GM23338 (cell line): Measurements from ENCODE around the gene ATG7. TPM values are rescaled to one million over a fixed set of nuclear protein-coding genes. Genes with fewer than 3 reads are reported as not detected.

Experiments used
- ATAC-seq: fragments of 200-7000 bp; cut with Tn5 transposase; 3 replicates; pipeline ENCODE4 v1.9.1; 2020
- DNase-seq: peaks from one replicate; pipeline ENCODE4 v3.0.0-alpha.2; 2015; ENCODE audit warnings: low spot score
- H2AFZ ChIP-seq: fragments of 200-600 bp; sonication (generic); 2 replicates; pipeline ENCODE4 v1.8.0; 2016; ENCODE audit warnings: antibody characterized with exemption, mild to moderate bottlenecking, moderate library complexity
- H3F3A ChIP-seq: fragments of 200-600 bp; sonication (generic); replicated peaks from 2 replicates; pipeline ENCODE4 v1.8.0; 2017; ENCODE audit warnings: antibody characterized with exemption, mixed run types, low read depth
- H3K27ac ChIP-seq: fragments of 200-600 bp; sonication (generic); 2 replicates; pipeline ENCODE4 v1.6.1; 2016; ENCODE audit warnings: low read depth
- H3K27me3 ChIP-seq: fragments of 200-600 bp; sonication (generic); 2 replicates; pipeline ENCODE4 v1.8.0; 2016; ENCODE audit warnings: mild to moderate bottlenecking, mixed run types, moderate library complexity; ENCODE audit not compliant: insufficient read depth
- H3K36me3 ChIP-seq: fragments of 200-600 bp; sonication (generic); 2 replicates; pipeline ENCODE4 v1.8.0; 2016; ENCODE audit warnings: mild to moderate bottlenecking; ENCODE audit not compliant: insufficient read depth
- H3K4me1 ChIP-seq: fragments of 200-600 bp; sonication (generic); 2 replicates; pipeline ENCODE4 v1.8.0; 2016; ENCODE audit warnings: mild to moderate bottlenecking, moderate library complexity; ENCODE audit not compliant: insufficient read depth
- H3K4me2 ChIP-seq: fragments of 200-600 bp; sonication (generic); 2 replicates; pipeline ENCODE4 v1.7.1; 2017; ENCODE audit warnings: mixed run types
- H3K4me3 ChIP-seq: fragments of 200-600 bp; sonication (generic); 2 replicates; pipeline ENCODE4 v1.6.1; 2016; ENCODE audit warnings: mixed run types
- H3K79me2 ChIP-seq: fragments of 200-600 bp; sonication (generic); replicated peaks from 2 replicates; pipeline ENCODE4 v1.8.0; 2017; ENCODE audit warnings: mild to moderate bottlenecking; ENCODE audit not compliant: insufficient read depth
- H3K9me2 ChIP-seq: fragments of 200-600 bp; sonication (generic); 2 replicates; pipeline ENCODE4 v1.8.0; 2017; ENCODE audit not compliant: insufficient read depth
- H4K20me1 ChIP-seq: fragments of 200-600 bp; sonication (generic); replicated peaks from 2 replicates; pipeline ENCODE4 v1.8.0; 2017; ENCODE audit warnings: mild to moderate bottlenecking; ENCODE audit not compliant: insufficient read depth
- H3K27ac Mint-ChIP-seq: 2 replicates; pipeline ENCODE4 v1.8.0; 2020; ENCODE audit warnings: inconsistent platforms, mild to moderate bottlenecking, moderate library complexity, mixed read lengths
- H3K27me3 Mint-ChIP-seq: 3 replicates; pipeline ENCODE4 v1.8.0; 2022; ENCODE audit warnings: low read depth, mild to moderate bottlenecking, moderate library complexity, mixed read lengths, inconsistent platforms; ENCODE audit not compliant: insufficient read depth, poor library complexity
- H3K36me3 Mint-ChIP-seq: 3 replicates; pipeline ENCODE4 v1.8.0; 2021; ENCODE audit warnings: low read depth, mild to moderate bottlenecking, inconsistent platforms, moderate library complexity, mixed read lengths
- H3K4me1 Mint-ChIP-seq: 3 replicates; pipeline ENCODE4 v1.8.0; 2020; ENCODE audit warnings: mild to moderate bottlenecking, inconsistent platforms, mixed read lengths
- H3K4me3 Mint-ChIP-seq: 3 replicates; pipeline ENCODE4 v1.8.0; 2021; ENCODE audit warnings: moderate library complexity, mild to moderate bottlenecking, inconsistent platforms, mixed read lengths
- H3K9me3 Mint-ChIP-seq: 3 replicates; pipeline ENCODE4 v1.8.0; 2020; ENCODE audit warnings: moderate library complexity, mild to moderate bottlenecking, inconsistent platforms, mixed read lengths
- CREB1 ChIP-seq: fragments of 250-450 bp; sonication (Bioruptor Pico); IDR thresholded peaks from 2 replicates; pipeline ENCODE4 v1.5.0; 2020; ENCODE audit warnings: low read depth, mild to moderate bottlenecking, moderate library complexity
- EZH2 ChIP-seq: fragments of 200-600 bp; sonication (generic); IDR thresholded peaks from one replicate; pipeline ENCODE4 v1.8.0; 2017; ENCODE audit warnings: antibody characterized with exemption, mild to moderate bottlenecking, low read depth; ENCODE audit not compliant: unreplicated experiment
- EZH2phosphoT487 ChIP-seq: fragments of 200-600 bp; sonication (generic); IDR thresholded peaks from one replicate; pipeline ENCODE4 v1.8.1; 2018; ENCODE audit warnings: antibody characterized with exemption; ENCODE audit not compliant: unreplicated experiment
- JUNB ChIP-seq: IDR thresholded peaks from one replicate; pipeline ENCODE4 v1.6.1; 2016; ENCODE audit warnings: antibody characterized with exemption; ENCODE audit not compliant: unreplicated experiment
- NANOG ChIP-seq: IDR thresholded peaks from 2 replicates; pipeline ENCODE4 v1.6.1; 2016; ENCODE audit warnings: antibody characterized with exemption, borderline replicate concordance
- POLR2AphosphoS5 ChIP-seq: IDR thresholded peaks from 2 replicates; pipeline ENCODE4 v1.6.1; 2016; ENCODE audit warnings: antibody characterized with exemption, low read depth
- STAT1 ChIP-seq: IDR thresholded peaks from one replicate; pipeline ENCODE4 v1.6.1; 2016; ENCODE audit warnings: antibody characterized with exemption; ENCODE audit not compliant: unreplicated experiment
- ZNF114 ChIP-seq: fragments of 250-450 bp; sonication (Bioruptor Pico); IDR thresholded peaks from 2 replicates; pipeline ENCODE4 v1.5.0; 2020; ENCODE audit warnings: mild to moderate bottlenecking, moderate library complexity
- ZNF331 ChIP-seq: fragments of 250-450 bp; sonication (Bioruptor Pico); IDR thresholded peaks from 2 replicates; pipeline ENCODE4 v1.5.0; 2020; ENCODE audit warnings: low read depth, mild to moderate bottlenecking, moderate library complexity
- polyA plus RNA-seq: library from polyadenylated mRNA; unstranded; fragments of >200 nt; fragmentation: Nextera tagmentation; extraction: Ambion mirVana; gene quantifications from 2 replicates; pipeline ENCODE4 v1.2.1, GENCODE V29; 2016
- total RNA-seq: library from RNA; depleted of rRNA; stranded (reverse); fragments of >200 nt; shearing (Covaris generic); gene quantifications from 2 replicates; pipeline ENCODE4 v1.2.3, GENCODE V29; 2014
- TF ChIP-seq, protein P1 (sequence below), 2 experiments: fragments of 200-600 bp in 1 of 2; sonication (generic) in 1 of 2; conservative IDR thresholded peaks; 2 replicates each; pipeline versions ENCODE4 v1.5.1 to v1.6.1; 2016 to 2017; ENCODE audit warnings: antibody characterized with exemption in 2 of 2, low read depth in 2 of 2, mild to moderate bottlenecking in 2 of 2, moderate library complexity in 1 of 2
- TF ChIP-seq, protein P2 (sequence below): IDR thresholded peaks from one replicate; pipeline ENCODE4 v1.6.1; 2018; ENCODE audit warnings: antibody characterized with exemption; ENCODE audit not compliant: unreplicated experiment
- TF ChIP-seq, protein P3 (sequence below): IDR thresholded peaks from 2 replicates; pipeline ENCODE4 v1.6.1; 2016; ENCODE audit warnings: antibody characterized with exemption
- TF ChIP-seq, protein P4 (sequence below): fragments of 250-450 bp; sonication (Bioruptor Pico); IDR thresholded peaks from 2 replicates; pipeline ENCODE4 v1.5.0; 2020; ENCODE audit warnings: mild to moderate bottlenecking, moderate library complexity

Gene ATG7
- total and polyA plus RNA-seq, 2 experiments from 2014 or later, result 16.2 to 36.7 TPM

DNA sequence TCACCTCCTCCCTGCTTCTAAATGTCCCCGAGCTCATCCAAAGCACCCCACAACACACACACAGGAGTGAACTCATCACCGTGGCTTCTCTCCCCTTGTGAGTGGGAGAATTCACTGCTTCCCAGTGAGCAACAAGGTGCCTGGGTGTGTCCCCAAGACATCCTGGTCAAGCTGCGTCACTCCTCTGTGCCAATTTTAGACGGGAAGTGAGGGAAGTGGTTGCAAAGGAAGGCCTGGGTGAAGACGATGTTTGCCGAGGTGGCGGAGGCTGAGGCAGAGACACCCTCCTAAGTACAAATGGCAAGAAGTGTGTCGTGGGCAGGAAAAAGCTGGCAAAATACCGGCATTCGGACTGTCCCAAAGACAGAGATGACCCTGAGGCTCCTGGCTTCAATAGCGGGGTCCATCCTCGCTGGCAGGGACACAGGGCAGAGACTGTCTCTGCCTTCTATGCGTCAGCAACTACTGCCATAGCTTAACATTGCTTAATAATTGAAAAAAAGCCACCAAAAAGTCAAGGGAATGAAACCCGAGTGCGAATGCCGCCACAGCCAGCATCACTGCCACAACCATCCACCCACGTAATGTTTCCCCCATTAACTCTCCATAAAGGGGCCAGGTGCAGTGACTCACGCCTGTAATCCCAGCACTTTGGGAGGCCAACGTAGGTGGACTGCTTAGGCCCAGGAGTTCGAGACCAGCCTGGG lies 298.7 kb downstream of the ATG7 start:
- no peaks in the 10 kb centered on the region for H3K27me3 ChIP-seq
- no peaks in the 10 kb centered on the region for H3K4me1 ChIP-seq
- H3K4me3 ChIP-seq, result no peak overlapping the region
- DNase-seq, result no peak
- peaks cover 30% of the 10 kb centered on the region for H3K79me2 ChIP-seq
- no peak overlapping the region for H3K27ac ChIP-seq
- peaks cover 12% of the 10 kb centered on the region for H3K27me3 Mint-ChIP-seq
- H3K9me3 Mint-ChIP-seq, result no peaks in the 10 kb centered on the region
- no peak overlapping the region for H3K4me3 Mint-ChIP-seq
- H3K4me2 ChIP-seq, result no peak overlapping the region
- no peaks in the 10 kb centered on the region for H3K36me3 ChIP-seq
- H4K20me1 ChIP-seq, result peaks cover 17% of the 10 kb centered on the region
- H3K9me2 ChIP-seq, result no peaks in the 10 kb centered on the region
- no peaks in the 10 kb centered on the region for H3F3A ChIP-seq
- H3K4me1 Mint-ChIP-seq, result peaks cover 2% of the 10 kb centered on the region; the same call in 2 of the 3 replicates
- ATAC-seq, result no peak
- no peak for TF ChIP-seq POLR2AphosphoS5
- TF ChIP-seq, protein P1, sequence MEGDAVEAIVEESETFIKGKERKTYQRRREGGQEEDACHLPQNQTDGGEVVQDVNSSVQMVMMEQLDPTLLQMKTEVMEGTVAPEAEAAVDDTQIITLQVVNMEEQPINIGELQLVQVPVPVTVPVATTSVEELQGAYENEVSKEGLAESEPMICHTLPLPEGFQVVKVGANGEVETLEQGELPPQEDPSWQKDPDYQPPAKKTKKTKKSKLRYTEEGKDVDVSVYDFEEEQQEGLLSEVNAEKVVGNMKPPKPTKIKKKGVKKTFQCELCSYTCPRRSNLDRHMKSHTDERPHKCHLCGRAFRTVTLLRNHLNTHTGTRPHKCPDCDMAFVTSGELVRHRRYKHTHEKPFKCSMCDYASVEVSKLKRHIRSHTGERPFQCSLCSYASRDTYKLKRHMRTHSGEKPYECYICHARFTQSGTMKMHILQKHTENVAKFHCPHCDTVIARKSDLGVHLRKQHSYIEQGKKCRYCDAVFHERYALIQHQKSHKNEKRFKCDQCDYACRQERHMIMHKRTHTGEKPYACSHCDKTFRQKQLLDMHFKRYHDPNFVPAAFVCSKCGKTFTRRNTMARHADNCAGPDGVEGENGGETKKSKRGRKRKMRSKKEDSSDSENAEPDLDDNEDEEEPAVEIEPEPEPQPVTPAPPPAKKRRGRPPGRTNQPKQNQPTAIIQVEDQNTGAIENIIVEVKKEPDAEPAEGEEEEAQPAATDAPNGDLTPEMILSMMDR (conservative IDR thresholded peaks at IDR 0.05; ENCODE audit: low read depth in 2 of 2), result no peak
- no peak for TF ChIP-seq ZNF114 (CRISPR knock-in tag)
- TF ChIP-seq ZNF331 (CRISPR knock-in tag), result no peak
- TF ChIP-seq, protein P2, sequence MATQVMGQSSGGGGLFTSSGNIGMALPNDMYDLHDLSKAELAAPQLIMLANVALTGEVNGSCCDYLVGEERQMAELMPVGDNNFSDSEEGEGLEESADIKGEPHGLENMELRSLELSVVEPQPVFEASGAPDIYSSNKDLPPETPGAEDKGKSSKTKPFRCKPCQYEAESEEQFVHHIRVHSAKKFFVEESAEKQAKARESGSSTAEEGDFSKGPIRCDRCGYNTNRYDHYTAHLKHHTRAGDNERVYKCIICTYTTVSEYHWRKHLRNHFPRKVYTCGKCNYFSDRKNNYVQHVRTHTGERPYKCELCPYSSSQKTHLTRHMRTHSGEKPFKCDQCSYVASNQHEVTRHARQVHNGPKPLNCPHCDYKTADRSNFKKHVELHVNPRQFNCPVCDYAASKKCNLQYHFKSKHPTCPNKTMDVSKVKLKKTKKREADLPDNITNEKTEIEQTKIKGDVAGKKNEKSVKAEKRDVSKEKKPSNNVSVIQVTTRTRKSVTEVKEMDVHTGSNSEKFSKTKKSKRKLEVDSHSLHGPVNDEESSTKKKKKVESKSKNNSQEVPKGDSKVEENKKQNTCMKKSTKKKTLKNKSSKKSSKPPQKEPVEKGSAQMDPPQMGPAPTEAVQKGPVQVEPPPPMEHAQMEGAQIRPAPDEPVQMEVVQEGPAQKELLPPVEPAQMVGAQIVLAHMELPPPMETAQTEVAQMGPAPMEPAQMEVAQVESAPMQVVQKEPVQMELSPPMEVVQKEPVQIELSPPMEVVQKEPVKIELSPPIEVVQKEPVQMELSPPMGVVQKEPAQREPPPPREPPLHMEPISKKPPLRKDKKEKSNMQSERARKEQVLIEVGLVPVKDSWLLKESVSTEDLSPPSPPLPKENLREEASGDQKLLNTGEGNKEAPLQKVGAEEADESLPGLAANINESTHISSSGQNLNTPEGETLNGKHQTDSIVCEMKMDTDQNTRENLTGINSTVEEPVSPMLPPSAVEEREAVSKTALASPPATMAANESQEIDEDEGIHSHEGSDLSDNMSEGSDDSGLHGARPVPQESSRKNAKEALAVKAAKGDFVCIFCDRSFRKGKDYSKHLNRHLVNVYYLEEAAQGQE, result no peak
- no peak for TF ChIP-seq CREB1 (CRISPR knock-in tag)
- no peak for TF ChIP-seq JUNB
- TF ChIP-seq, protein P3, sequence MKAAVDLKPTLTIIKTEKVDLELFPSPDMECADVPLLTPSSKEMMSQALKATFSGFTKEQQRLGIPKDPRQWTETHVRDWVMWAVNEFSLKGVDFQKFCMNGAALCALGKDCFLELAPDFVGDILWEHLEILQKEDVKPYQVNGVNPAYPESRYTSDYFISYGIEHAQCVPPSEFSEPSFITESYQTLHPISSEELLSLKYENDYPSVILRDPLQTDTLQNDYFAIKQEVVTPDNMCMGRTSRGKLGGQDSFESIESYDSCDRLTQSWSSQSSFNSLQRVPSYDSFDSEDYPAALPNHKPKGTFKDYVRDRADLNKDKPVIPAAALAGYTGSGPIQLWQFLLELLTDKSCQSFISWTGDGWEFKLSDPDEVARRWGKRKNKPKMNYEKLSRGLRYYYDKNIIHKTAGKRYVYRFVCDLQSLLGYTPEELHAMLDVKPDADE, result no peak
- TF ChIP-seq NANOG, result no peak
- no peak for TF ChIP-seq EZH2phosphoT487
- TF ChIP-seq, protein P4, sequence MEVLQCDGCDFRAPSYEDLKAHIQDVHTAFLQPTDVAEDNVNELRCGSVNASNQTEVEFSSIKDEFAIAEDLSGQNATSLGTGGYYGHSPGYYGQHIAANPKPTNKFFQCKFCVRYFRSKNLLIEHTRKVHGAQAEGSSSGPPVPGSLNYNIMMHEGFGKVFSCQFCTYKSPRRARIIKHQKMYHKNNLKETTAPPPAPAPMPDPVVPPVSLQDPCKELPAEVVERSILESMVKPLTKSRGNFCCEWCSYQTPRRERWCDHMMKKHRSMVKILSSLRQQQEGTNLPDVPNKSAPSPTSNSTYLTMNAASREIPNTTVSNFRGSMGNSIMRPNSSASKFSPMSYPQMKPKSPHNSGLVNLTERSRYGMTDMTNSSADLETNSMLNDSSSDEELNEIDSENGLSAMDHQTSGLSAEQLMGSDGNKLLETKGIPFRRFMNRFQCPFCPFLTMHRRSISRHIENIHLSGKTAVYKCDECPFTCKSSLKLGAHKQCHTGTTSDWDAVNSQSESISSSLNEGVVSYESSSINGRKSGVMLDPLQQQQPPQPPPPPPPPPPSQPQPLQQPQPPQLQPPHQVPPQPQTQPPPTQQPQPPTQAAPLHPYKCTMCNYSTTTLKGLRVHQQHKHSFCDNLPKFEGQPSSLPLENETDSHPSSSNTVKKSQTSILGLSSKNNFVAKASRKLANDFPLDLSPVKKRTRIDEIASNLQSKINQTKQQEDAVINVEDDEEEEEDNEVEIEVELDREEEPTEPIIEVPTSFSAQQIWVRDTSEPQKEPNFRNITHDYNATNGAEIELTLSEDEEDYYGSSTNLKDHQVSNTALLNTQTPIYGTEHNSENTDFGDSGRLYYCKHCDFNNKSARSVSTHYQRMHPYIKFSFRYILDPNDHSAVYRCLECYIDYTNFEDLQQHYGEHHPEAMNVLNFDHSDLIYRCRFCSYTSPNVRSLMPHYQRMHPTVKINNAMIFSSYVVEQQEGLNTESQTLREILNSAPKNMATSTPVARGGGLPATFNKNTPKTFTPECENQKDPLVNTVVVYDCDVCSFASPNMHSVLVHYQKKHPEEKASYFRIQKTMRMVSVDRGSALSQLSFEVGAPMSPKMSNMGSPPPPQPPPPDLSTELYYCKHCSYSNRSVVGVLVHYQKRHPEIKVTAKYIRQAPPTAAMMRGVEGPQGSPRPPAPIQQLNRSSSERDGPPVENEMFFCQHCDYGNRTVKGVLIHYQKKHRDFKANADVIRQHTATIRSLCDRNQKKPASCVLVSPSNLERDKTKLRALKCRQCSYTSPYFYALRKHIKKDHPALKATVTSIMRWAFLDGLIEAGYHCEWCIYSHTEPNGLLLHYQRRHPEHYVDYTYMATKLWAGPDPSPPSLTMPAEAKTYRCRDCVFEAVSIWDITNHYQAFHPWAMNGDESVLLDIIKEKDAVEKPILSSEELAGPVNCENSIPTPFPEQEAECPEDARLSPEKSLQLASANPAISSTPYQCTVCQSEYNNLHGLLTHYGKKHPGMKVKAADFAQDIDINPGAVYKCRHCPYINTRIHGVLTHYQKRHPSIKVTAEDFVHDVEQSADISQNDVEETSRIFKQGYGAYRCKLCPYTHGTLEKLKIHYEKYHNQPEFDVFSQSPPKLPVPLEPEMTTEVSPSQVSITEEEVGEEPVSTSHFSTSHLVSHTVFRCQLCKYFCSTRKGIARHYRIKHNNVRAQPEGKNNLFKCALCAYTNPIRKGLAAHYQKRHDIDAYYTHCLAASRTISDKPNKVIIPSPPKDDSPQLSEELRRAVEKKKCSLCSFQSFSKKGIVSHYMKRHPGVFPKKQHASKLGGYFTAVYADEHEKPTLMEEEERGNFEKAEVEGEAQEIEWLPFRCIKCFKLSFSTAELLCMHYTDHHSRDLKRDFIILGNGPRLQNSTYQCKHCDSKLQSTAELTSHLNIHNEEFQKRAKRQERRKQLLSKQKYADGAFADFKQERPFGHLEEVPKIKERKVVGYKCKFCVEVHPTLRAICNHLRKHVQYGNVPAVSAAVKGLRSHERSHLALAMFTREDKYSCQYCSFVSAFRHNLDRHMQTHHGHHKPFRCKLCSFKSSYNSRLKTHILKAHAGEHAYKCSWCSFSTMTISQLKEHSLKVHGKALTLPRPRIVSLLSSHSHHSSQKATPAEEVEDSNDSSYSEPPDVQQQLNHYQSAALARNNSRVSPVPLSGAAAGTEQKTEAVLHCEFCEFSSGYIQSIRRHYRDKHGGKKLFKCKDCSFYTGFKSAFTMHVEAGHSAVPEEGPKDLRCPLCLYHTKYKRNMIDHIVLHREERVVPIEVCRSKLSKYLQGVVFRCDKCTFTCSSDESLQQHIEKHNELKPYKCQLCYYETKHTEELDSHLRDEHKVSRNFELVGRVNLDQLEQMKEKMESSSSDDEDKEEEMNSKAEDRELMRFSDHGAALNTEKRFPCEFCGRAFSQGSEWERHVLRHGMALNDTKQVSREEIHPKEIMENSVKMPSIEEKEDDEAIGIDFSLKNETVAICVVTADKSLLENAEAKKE (CRISPR knock-in tag), result no peak
- TF ChIP-seq STAT1, result no peak
- TF ChIP-seq EZH2, result no peak
- no peak overlapping the region for H2AFZ ChIP-seq
- H3K27ac Mint-ChIP-seq, result peak overlapping the region; percentile 77
- H3K36me3 Mint-ChIP-seq, result peaks cover 14% of the 10 kb centered on the region; the same call in 2 of the 3 replicates
